Skeletal muscle satellite cell (primary cell): ENCODE results near the gene ASXL1.

Experiments used
- H3K27me3 ChIP-seq: 2 replicates; pipeline ENCODE4 v1.7.0; 2013; ENCODE audit warnings: low read length; ENCODE audit not compliant: control insufficient read depth, insufficient read depth
- H3K36me3 ChIP-seq: 2 replicates; pipeline ENCODE4 v1.7.0; 2013; ENCODE audit warnings: mild to moderate bottlenecking, control low read depth, low read length; ENCODE audit not compliant: insufficient read depth
- H3K4me1 ChIP-seq: 2 replicates; pipeline ENCODE4 v1.7.0; 2013; ENCODE audit warnings: low read length; ENCODE audit not compliant: control insufficient read depth, insufficient read depth
- H3K4me2 ChIP-seq: 2 replicates; pipeline ENCODE4 v1.7.0; 2013; ENCODE audit warnings: mild to moderate bottlenecking, low read length
- H3K4me3 ChIP-seq: 2 replicates; pipeline ENCODE4 v1.7.0; 2013; ENCODE audit warnings: low read length
- H3K9ac ChIP-seq: 2 replicates; pipeline ENCODE4 v1.7.0; 2013; ENCODE audit warnings: mild to moderate bottlenecking, low read depth, low read length, moderate library complexity
- H3K9me3 ChIP-seq: replicated peaks from 2 replicates; pipeline ENCODE4 v1.7.0; 2013; ENCODE audit warnings: mild to moderate bottlenecking, control low read depth, low read length

The ASXL1 gene

DNA sequence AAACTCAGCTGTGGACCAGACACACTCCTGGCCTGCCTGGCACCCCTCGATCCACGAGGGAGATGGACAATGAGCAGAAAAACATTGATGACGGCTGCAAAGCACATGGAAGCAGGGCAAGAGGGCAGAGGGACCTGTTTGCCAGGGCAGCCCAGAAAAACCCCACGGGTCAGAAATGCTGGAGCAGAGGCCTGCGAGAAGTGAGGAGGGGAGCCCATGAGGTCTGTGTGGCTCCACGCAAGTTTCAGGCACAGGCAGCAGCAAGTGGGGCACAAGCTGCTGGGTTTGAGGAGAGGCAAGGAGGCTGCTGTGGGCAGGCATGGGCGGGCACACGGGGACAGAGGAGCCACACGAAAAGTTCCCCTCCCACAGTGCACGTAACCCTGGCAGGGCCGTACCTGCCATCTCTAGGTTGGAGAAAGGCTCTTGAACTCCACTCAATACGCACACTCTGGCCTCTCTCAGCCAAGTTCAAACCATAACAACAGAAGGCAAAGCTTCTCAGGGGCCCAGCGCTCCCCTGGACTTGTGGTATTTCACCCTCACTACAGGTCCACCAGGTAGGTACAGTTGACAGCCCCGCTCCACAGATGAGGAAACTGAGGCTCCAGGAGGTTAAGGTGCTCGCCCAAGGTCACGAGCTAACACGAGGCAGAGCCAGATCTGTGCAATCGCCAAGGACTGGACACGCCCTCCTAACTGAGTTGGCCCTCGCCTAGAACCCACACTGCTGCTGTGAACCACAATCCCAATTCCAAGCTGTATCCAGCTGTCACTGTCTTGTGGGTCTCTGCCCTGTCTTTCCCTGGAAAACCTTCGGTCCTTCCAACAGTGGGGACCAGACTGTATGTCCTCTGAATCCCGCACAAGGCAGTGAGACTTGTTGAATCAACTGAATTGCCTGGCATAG lies 118.8 kb downstream of the ASXL1 start:
- no peaks in the 10 kb centered on the region for H3K9me3 ChIP-seq
- peaks cover 1% of the 10 kb centered on the region for H3K36me3 ChIP-seq
- H3K4me3 ChIP-seq: no peak overlapping the region
- H3K9ac ChIP-seq: no peak overlapping the region
- H3K4me1 ChIP-seq: peaks cover 39% of the 10 kb centered on the region
- H3K4me2 ChIP-seq: no peak overlapping the region
- no peaks in the 10 kb centered on the region for H3K27me3 ChIP-seq

DNA sequence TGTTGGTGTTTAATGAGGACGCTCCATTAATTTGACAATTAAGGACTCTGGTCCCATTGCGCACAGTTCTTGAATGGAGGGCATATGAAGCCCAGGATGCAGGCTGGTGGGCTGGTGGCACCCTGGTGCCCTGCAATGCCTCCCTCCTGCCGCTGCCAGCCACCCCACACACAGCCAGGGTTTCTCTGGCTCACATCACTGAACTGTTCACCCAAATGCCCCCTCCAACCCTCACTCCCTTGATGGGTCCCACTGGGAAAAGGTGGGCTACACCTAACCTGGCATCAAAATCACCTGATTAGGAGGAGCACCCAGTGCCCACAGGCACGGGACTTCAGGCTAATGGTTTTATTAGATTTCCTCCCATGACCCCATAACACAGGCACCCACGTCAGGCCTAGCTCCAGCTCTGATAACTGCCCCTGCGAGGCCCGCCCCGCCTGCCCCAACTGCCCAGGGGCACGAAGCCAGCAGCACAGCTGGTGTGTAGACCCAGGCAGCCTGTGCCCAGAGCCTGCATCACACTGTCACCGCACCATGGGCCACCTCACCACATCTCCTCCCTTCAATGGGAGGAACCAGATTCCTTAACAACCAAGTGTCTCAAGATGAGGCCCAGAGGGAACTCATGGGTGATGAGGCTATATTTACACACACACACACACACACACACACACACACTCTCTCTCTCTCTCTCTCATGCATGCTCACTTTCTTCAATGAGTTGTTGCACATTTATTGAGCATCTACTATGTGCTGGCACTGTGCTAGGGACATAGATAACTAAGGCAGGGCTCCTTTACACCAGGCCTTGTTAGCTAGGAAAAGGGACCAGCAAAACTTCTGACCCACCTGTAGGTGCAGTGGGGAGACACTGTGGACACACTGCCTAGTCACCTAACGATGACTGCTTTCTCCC lies 119.7 kb downstream of the ASXL1 start:
- no peaks in the 10 kb centered on the region for H3K27me3 ChIP-seq
- no peak overlapping the region for H3K4me3 ChIP-seq
- H3K9ac ChIP-seq: no peak overlapping the region
- no peaks in the 10 kb centered on the region for H3K9me3 ChIP-seq
- H3K36me3 ChIP-seq: no peaks in the 10 kb centered on the region
- H3K4me1 ChIP-seq: peaks cover 39% of the 10 kb centered on the region
- no peak overlapping the region for H3K4me2 ChIP-seq

DNA sequence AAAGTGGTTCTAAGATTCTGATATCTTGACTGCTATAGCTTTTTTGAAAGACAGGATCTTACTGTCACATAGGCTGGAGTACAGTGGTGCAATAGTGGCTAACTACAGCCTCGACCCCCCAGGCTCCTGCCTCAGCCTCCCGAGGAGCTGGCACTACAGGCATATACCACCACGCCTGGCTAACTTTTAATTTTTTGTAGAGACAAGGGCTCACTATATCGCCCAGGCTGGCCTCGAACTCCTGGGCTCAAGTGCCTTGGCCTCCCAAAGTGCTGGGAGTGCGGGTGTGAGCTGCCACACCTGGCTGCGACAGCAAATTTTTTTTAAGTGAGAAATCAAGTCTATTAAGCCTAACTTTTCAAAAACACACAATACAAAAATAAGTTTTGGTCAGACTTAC lies 120.4 kb downstream of the ASXL1 start:
- no peaks in the 10 kb centered on the region for H3K36me3 ChIP-seq
- H3K9ac ChIP-seq: no peak overlapping the region
- no peaks in the 10 kb centered on the region for H3K9me3 ChIP-seq
- no peak overlapping the region for H3K4me2 ChIP-seq
- H3K4me3 ChIP-seq: no peak overlapping the region
- H3K4me1 ChIP-seq: peaks cover 36% of the 10 kb centered on the region
- H3K27me3 ChIP-seq: no peaks in the 10 kb centered on the region

DNA sequence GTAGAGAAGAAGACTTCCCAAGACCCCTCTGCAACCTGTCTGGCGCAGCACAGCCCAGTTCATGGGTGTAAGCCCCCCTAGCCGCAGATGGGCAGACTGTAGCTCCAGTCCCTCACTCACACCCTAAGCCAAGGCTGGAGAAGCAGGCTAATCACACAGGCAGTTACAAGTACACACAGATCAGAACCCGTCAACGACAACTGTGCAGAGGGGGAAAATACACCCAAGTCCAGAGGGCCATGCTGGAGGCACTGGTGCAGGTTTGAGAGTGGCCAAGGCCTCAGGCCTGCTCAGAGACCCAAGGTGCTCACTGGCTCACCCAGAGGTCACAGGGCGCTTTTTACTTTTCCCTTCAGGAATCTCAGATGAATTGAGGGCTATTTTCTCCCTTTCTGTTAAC lies 120.9 kb downstream of the ASXL1 start:
- Histone ChIP-seq H3K27me3 (no peaks in the 10 kb centered on the region), H3K4me3 (no peak overlapping the region), H3K4me2 (no peak overlapping the region), H3K4me1 (peaks cover 32% of the 10 kb centered on the region), H3K9me3 (no peaks in the 10 kb centered on the region), H3K36me3 (no peaks in the 10 kb centered on the region), H3K9ac (no peak overlapping the region)

DNA sequence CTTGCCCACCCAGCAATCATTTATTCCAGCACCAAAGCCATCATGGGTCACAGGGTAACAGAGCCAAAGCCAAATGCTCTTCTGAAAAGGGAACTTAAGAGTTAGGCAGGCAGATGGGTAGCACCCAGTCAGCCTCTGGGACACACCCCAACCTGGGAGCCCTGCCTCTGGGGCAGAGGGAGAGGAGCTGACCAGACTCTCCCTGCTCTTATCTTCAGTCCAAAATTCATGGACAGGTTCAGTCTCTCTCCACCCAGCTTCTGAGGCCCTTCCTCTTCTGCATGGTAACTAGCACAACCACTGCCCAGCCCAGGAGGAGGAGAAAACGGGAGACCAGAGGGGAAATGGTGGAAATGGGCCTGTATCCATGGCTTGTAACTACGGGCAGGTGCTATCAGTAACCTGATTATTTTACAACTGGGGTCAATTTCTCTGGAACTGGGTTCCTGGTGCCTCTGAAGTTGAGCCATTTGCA lies 121.6 kb downstream of the ASXL1 start:
- Histone ChIP-seq H3K4me2 (no peak overlapping the region), H3K9me3 (no peaks in the 10 kb centered on the region), H3K36me3 (no peaks in the 10 kb centered on the region), H3K4me3 (no peak overlapping the region), H3K4me1 (peaks cover 25% of the 10 kb centered on the region), H3K27me3 (no peaks in the 10 kb centered on the region), H3K9ac (no peak overlapping the region)

DNA sequence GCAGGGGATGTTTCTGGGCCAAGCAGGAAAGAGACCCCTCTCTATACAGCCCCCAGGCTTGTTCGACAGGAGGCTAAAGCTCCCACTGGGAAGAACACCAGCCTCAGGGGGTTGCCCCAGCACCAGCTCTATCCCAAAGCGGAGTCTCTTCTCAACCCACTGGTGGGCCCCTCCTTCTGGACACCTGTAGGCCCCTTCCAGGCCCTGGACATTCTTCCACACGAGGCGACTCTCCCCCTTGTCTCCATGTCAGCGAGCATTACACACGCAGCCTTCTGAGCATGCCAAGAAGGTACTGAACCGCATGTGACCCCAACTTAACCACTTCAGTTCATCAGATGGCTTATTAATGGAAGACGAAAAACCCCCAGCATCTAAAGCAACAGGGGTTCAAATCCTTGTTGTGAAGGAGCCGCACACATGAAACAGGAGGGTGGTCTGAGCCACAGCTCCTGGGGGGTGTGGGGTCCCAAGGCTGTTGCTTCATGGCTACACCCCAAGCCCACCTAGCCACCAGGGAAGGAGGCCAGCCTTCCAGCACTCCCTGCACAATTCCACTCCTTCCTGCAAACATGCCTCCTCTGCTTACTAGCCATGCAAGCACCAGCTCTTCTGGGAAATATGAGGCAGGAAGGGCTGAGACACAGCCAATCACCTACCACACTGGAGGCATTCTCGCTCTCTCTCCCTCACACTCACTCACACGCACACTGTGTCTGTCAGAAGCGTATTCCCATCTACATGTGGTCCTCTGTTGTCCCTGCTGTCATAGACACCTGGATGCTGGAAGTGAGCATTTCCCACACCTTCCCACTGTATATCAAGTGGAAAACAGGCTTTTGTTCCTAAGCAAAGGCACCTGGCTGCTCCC lies 122.5 kb downstream of the ASXL1 start:
- no peak overlapping the region for H3K4me2 ChIP-seq
- no peak overlapping the region for H3K9ac ChIP-seq
- H3K9me3 ChIP-seq: no peaks in the 10 kb centered on the region
- H3K27me3 ChIP-seq: peaks cover 2% of the 10 kb centered on the region
- no peaks in the 10 kb centered on the region for H3K36me3 ChIP-seq
- H3K4me3 ChIP-seq: no peak overlapping the region
- peaks cover 17% of the 10 kb centered on the region for H3K4me1 ChIP-seq

DNA sequence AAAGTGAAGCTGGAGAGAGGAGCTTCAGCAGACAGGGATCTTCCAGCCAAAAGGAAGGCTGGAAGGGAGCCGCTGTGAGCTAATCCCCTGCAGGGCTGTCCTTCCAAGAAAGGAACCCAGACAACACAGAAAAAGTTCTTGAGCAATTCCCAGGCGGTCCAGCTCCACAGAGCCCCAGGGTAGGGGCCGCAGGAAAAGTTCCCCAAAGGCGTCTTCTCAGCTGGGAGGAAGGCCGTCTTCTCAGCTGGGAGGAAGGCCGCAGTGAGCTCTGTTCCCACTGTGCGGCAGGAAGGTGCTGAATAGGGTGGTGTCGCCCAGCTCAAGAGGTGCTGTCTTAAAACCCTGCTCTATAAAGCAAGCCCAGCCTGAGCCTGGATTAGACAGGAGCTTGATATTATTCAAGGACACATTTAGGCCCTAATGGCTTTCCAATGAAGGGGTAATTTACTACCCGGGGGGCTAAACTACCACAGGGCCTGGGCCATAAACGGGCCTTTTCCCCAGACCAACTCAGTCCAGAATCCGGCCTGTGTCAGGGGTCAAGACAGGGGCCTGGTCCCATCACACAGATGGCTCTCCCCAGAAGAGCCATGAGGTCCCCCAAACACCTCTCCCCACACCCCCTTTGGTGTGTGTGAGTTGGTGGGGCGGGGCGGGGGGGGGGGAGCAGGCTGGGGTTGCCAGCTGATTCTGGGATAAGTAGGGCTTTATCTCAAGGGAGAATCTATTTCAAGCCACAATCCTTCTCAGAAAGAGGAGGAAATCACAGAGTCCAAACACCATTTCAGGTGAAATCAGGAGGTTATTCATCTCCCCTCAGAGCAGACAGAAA lies 123.4 kb downstream of the ASXL1 start:
- Histone ChIP-seq H3K9me3 (no peaks in the 10 kb centered on the region), H3K4me2 (peak overlapping the region; percentile 85), H3K36me3 (no peaks in the 10 kb centered on the region), H3K4me3 (no peak overlapping the region), H3K4me1 (peaks cover 7% of the 10 kb centered on the region), H3K9ac (no peak overlapping the region), H3K27me3 (peaks cover 11% of the 10 kb centered on the region)

DNA sequence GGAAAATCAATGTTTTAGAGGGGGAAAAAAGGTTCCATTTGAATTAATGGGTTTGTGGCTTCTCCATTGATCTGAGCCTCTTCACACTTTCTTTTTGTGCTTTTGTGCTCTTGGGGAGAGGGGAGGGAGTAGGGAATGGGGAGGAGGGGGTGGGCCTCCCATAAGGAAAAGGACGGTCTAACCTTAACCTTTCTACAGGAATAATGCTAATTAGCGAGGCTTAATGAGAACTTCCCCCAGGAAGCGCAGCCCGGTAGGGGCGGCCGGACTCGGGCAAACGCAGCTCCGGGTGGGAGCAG lies 124.0 kb downstream of the ASXL1 start:
- H3K9me3 ChIP-seq: no peaks in the 10 kb centered on the region
- H3K4me1 ChIP-seq: peaks cover 2% of the 10 kb centered on the region
- H3K9ac ChIP-seq: peak overlapping the region; percentile 46
- H3K36me3 ChIP-seq: no peaks in the 10 kb centered on the region
- H3K4me3 ChIP-seq: peak overlapping the region; percentile 73
- peaks cover 14% of the 10 kb centered on the region for H3K27me3 ChIP-seq
- peak overlapping the region; percentile 85 for H3K4me2 ChIP-seq

DNA sequence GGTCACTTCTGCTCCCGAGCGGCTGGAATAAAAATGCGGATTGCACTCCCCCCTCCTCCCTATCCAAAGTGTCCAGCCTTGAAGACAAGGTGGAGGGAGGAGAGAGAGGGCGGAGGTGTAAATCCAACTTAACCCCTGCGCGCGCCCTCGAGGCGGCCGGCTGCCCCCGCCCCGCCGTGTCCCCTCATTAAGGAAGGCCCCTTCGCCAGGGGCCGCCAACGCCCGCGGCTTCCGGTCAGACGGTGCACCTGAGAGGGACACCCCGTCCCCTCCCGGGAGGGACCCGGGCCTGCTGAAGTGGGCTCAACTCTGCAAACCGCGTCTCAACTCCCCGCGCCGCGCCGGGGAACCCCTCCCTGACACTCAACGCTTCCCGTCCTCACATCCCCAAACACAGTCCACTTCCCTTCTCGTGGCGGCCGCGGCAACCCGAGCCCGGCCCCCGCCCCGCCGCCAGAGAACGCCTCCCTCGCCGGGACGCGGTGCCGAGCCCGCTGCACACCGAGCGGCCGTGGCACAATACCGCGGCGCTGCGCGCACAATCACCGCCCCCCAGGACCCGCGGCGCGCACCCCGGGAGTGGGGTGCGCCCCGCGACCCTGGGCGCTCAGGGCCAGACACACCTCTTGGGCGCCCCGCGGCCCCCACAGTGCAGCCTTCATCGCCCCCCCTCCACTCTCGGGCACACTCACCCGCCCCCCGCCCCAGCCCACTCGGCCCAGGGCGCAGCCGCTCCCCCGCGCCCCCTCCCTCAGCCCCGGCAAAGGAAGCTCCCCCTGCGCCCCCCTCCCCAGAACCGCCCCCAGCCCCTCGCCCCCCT lies 124.5 kb downstream of the ASXL1 start:
- Histone ChIP-seq H3K36me3 (no peaks in the 10 kb centered on the region), H3K4me2 (peak overlapping the region; percentile 85), H3K9ac (peak overlapping the region; percentile 46), H3K27me3 (peaks cover 18% of the 10 kb centered on the region), H3K4me1 (no peaks in the 10 kb centered on the region), H3K4me3 (peak overlapping the region; percentile 73), H3K9me3 (no peaks in the 10 kb centered on the region)
